ENCODE measurements around the gene PEPD.

DNA sequence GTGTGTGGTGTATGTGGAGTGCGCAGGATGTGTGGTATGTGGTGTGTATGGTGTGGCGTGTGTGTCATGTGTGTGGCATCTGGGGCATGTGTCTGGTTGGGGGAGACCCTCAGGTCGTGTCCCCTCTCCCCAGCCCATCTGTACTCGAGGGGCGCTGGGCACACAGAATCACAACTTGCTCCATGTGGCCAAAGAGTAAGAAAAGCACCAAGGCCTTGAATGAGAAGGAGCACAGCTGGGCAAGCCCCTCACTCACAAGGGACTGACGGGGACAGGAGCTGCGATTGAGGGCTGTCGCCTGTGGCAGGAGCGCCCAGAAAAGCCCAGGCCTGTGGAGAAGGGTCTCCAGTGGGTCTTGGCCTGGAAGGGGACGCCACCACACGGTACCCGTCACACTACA is 62.8 kb downstream of the PEPD start:
- TF ChIP-seq CTCF (IDR thresholded peaks at IDR 0.05; ENCODE audit: poor library complexity): no peak
- no peak for TF ChIP-seq EZH2 (IDR thresholded peaks at IDR 0.05; ENCODE audit: borderline replicate concordance)
- no peak for TF ChIP-seq EZH2phosphoT487 (IDR thresholded peaks at IDR 0.05; ENCODE audit: low read depth, severe bottlenecking, unreplicated experiment)

Measured in hepatocyte (in vitro differentiated cells).